NCI-H446 (cell line): ENCODE measurements around the gene BAG5.

Experiments
- DNase-seq, 2 experiments: peaks; one replicate each; lab custom pipeline; 2025; lab: John Stamatoyannopoulos, UW

BAG5 gene

GRCh38 chr14:103509864-103510723 is 52.4 kb downstream of the BAG5 start:
- DNase-seq: no peak

GRCh38 chr14:103508521-103509329 is 53.7 kb downstream of the BAG5 start:
- no peak for DNase-seq

GRCh38 chr14:103507751-103508150 is 54.7 kb downstream of the BAG5 start:
- DNase-seq: no peak
